ENCODE data around the gene G6PC2. TPM values are rescaled to one million over a fixed set of nuclear protein-coding genes. Genes with fewer than 3 reads are reported as not detected.

G6PC2 gene
- total and polyA plus RNA-seq, 2 donors (not counting 1 experiment from before 2014, with no cell fraction given): not detected

DNA sequence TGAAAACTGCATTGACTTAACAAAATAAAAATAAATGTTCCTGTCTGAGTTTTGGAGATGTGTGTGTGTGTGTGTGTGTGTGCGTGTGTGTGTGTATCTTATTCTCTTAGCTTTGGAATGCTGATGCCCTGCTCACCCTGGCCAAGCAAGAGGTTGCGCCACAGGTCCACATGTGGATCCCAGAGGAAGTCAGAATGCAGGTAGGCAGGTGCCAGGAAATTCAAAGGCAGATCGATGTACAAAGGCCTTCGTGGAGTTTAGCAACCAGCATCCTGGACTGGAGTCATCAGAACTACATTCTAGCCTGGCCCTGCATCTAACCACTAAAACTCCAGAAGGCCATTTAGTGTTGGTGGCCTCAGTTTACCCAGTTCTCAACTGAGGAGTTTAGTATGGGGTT, 12.4 kb downstream of the G6PC2 start:
- H3K27me3 ChIP-seq (replicated peaks in 1 of 4; ENCODE audit: control extremely low read depth in 1 of 4, control insufficient read depth in 3 of 4, insufficient read depth in 4 of 4, low read length in 3 of 4): peaks cover 0 to 3% (median 2%) of the 10 kb centered on the region in 4 experiments
- H3K4me3 ChIP-seq (ENCODE audit: control extremely low read depth in 1 of 5, extremely low read depth in 1 of 5, insufficient read depth in 1 of 5, low read depth in 2 of 5, low read length in 4 of 5): no peak overlapping the region
- ChIA-PET CTCF (interaction anchor here (0.6 to 2.4 kb wide), 2 partner anchors 8 to 645 kb away, joined by 3 to 7 read pairs; no protein-coding TSS in a partner anchor), POLR2A (no interaction called here)
- Mint-ChIP-seq H3K27me3 (peaks cover 27% of the 10 kb centered on the region), H3K4me3 (no peak overlapping the region), H3K4me1 (peaks cover 4% of the 10 kb centered on the region), H3K9me3 (ENCODE audit: insufficient read depth) (no peaks in the 10 kb centered on the region), H3K27ac (no peak overlapping the region)
- no peaks in the 10 kb centered on the region for H3K79me2 ChIP-seq (ENCODE audit: control insufficient read depth, insufficient read depth, low read length)
- no peak overlapping the region for H3K9ac ChIP-seq (ENCODE audit: low read length)
- WGBS (ENCODE audit: insufficient coverage): 97% methylated on average over 3 of the region's 4 CpGs
- H3K4me2 ChIP-seq (replicated peaks; ENCODE audit: low read depth, low read length, poor library complexity, severe bottlenecking): no peak overlapping the region
- TF ChIP-seq, protein P1, sequence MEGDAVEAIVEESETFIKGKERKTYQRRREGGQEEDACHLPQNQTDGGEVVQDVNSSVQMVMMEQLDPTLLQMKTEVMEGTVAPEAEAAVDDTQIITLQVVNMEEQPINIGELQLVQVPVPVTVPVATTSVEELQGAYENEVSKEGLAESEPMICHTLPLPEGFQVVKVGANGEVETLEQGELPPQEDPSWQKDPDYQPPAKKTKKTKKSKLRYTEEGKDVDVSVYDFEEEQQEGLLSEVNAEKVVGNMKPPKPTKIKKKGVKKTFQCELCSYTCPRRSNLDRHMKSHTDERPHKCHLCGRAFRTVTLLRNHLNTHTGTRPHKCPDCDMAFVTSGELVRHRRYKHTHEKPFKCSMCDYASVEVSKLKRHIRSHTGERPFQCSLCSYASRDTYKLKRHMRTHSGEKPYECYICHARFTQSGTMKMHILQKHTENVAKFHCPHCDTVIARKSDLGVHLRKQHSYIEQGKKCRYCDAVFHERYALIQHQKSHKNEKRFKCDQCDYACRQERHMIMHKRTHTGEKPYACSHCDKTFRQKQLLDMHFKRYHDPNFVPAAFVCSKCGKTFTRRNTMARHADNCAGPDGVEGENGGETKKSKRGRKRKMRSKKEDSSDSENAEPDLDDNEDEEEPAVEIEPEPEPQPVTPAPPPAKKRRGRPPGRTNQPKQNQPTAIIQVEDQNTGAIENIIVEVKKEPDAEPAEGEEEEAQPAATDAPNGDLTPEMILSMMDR (IDR thresholded peaks at IDR 0.05): no peak
- no peak for TF ChIP-seq EZH2 (IDR thresholded peaks at IDR 0.05; ENCODE audit: borderline replicate concordance, insufficient read depth, low read depth, low read length, poor library complexity, severe bottlenecking)
- H4K20me1 ChIP-seq (ENCODE audit: control insufficient read depth, insufficient read depth, low read length, poor library complexity, severe bottlenecking): no peaks in the 10 kb centered on the region
- H2AFZ ChIP-seq (ENCODE audit: insufficient read depth, low read depth, low read length, poor library complexity, severe bottlenecking): no peak overlapping the region
- H3K36me3 ChIP-seq (replicated peaks in 1 of 2; ENCODE audit: control extremely low read depth in 1 of 2, control insufficient read depth in 1 of 2, extremely low read depth in 1 of 2, insufficient read depth in 2 of 2, low read length in 1 of 2): no peaks in the 10 kb centered on the region
- intact Hi-C loops (cut with micrococcal nuclease): no loop called here
- DNase-seq (no peak), ATAC-seq (ENCODE audit: low read depth) (no peak)
- peaks cover 0 to 1% (median 0%) of the 10 kb centered on the region in 3 donors for H3K9me3 ChIP-seq (ENCODE audit: control extremely low read depth in 1 of 3, control insufficient read depth in 2 of 3, insufficient read depth in 1 of 3, low read length in 2 of 3)
- peaks cover 0 to 7% of the 10 kb centered on the region in 2 donors for H3K4me1 ChIP-seq (ENCODE audit: control insufficient read depth in 2 of 2, insufficient read depth in 2 of 2, low read length in 2 of 2)
- H3K27ac ChIP-seq (ENCODE audit: low read length in 2 of 2): no peak overlapping the region

DNA sequence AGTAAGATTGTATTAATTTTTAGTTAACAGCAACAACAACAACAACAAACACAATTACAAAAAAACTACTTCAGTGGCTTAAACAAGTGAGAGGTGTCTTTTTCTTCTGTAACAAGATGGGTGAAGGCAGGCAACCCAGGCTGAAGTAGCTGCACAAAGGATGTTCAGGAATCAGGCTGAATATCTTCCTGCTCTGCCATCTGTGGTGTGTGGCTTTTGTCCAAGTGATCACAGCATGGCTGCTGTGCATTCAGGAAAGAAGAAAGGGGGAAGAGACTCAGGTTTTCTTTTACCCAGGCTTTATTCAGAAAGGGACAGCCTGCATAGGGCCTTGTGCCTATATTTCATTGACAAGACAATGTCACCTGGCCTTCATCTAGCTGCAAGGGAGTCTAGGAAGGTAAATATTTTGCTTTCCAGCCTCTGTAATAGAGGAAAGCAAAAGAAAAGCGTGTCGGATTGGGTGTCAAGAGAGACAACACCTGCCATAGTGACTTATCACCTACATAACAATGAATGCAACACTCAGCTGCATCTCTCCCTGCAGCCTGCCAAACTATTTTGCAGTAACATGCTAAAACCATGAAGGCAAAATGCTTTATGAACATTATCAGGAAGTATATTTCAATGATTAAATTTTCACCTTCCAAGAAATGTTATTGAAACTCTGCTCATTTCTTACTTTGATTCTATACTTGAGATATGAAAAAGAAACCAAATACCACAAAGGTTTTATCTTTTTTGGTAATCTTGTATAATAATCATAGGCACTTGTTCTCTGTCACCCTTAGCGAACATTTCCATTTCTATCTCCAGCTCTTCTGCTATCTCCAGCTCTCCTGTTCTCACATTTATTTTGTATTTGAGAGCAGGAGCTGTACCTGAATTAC, 14.6 kb downstream of the G6PC2 start:
- Mint-ChIP-seq H3K4me3 (no peak overlapping the region), H3K4me1 (peaks cover 4% of the 10 kb centered on the region), H3K27me3 (peaks cover 18% of the 10 kb centered on the region), H3K27ac (no peak overlapping the region), H3K9me3 (ENCODE audit: insufficient read depth) (no peaks in the 10 kb centered on the region)
- H3K9ac ChIP-seq (ENCODE audit: low read length): no peak overlapping the region
- ATAC-seq (ENCODE audit: low read depth) (no peak), DNase-seq (no peak)
- intact Hi-C loops (cut with micrococcal nuclease): no loop called here
- no peak overlapping the region for H3K4me3 ChIP-seq (ENCODE audit: control extremely low read depth in 1 of 5, extremely low read depth in 1 of 5, insufficient read depth in 1 of 5, low read depth in 2 of 5, low read length in 4 of 5)
- no peaks in the 10 kb centered on the region for H4K20me1 ChIP-seq (ENCODE audit: control insufficient read depth, insufficient read depth, low read length, poor library complexity, severe bottlenecking)
- peaks cover 0 to 3% (median 2%) of the 10 kb centered on the region in 4 experiments for H3K27me3 ChIP-seq (replicated peaks in 1 of 4; ENCODE audit: control extremely low read depth in 1 of 4, control insufficient read depth in 3 of 4, insufficient read depth in 4 of 4, low read length in 3 of 4)
- H3K36me3 ChIP-seq (replicated peaks in 1 of 2; ENCODE audit: control extremely low read depth in 1 of 2, control insufficient read depth in 1 of 2, extremely low read depth in 1 of 2, insufficient read depth in 2 of 2, low read length in 1 of 2): no peaks in the 10 kb centered on the region
- CTCF ChIA-PET: no interaction called here
- H3K9me3 ChIP-seq (ENCODE audit: control extremely low read depth in 1 of 3, control insufficient read depth in 2 of 3, insufficient read depth in 1 of 3, low read length in 2 of 3): peaks cover 0 to 1% (median 0%) of the 10 kb centered on the region in 3 donors
- H3K4me2 ChIP-seq (replicated peaks; ENCODE audit: low read depth, low read length, poor library complexity, severe bottlenecking): no peak overlapping the region
- POLR2A ChIA-PET: no interaction called here
- no peak overlapping the region for H3K27ac ChIP-seq (ENCODE audit: low read length in 2 of 2)
- TF ChIP-seq EZH2 (IDR thresholded peaks at IDR 0.05; ENCODE audit: borderline replicate concordance, insufficient read depth, low read depth, low read length, poor library complexity, severe bottlenecking): no peak
- TF ChIP-seq, protein P1 (IDR thresholded peaks at IDR 0.05): no peak
- no peaks in the 10 kb centered on the region for H3K79me2 ChIP-seq (ENCODE audit: control insufficient read depth, insufficient read depth, low read length)
- WGBS (ENCODE audit: insufficient coverage): no CpG with 5 or more reads among the region's 3 CpGs
- H2AFZ ChIP-seq (ENCODE audit: insufficient read depth, low read depth, low read length, poor library complexity, severe bottlenecking): no peak overlapping the region
- peaks cover 0 to 7% of the 10 kb centered on the region in 2 donors for H3K4me1 ChIP-seq (ENCODE audit: control insufficient read depth in 2 of 2, insufficient read depth in 2 of 2, low read length in 2 of 2)
